MM.1S (cell line): ENCODE measurements around the gene CSNK2A3.

Experiments used
- DNase-seq: peaks from one replicate; pipeline ENCODE4 v3.0.0-alpha.2; 2015
- H2AFZ ChIP-seq: fragments of 300-600 bp; sonication (generic); 2 replicates; pipeline ENCODE4 v1.6.0; 2016; ENCODE audit warnings: antibody characterized with exemption, low read length
- H3F3A ChIP-seq: fragments of 300-600 bp; sonication (generic); 2 replicates; pipeline ENCODE4 v1.6.1; 2016; ENCODE audit warnings: mild to moderate bottlenecking, antibody characterized with exemption, low read length, moderate library complexity, mixed read lengths; ENCODE audit not compliant: insufficient read depth
- H3K27ac ChIP-seq: fragments of 300-600 bp; sonication (generic); 2 replicates; pipeline ENCODE4 v1.5.1; 2016; ENCODE audit warnings: mild to moderate bottlenecking, low read length
- H3K27me3 ChIP-seq: fragments of 300-600 bp; sonication (generic); replicated peaks from 2 replicates; pipeline ENCODE4 v1.6.0; 2016; ENCODE audit warnings: low read length; ENCODE audit not compliant: insufficient read depth
- H3K36me3 ChIP-seq: fragments of 300-600 bp; sonication (generic); replicated peaks from 2 replicates; pipeline ENCODE4 v1.6.1; 2016; ENCODE audit warnings: mild to moderate bottlenecking, low read length, mixed read lengths; ENCODE audit not compliant: insufficient read depth
- H3K4me1 ChIP-seq: fragments of 300-600 bp; sonication (generic); 2 replicates; pipeline ENCODE4 v1.6.1; 2016; ENCODE audit warnings: low read length, mixed read lengths
- H3K4me2 ChIP-seq: fragments of 300-600 bp; sonication (generic); 2 replicates; pipeline ENCODE4 v1.6.0; 2016; ENCODE audit warnings: low read depth, low read length
- H3K4me3 ChIP-seq: fragments of 300-600 bp; sonication (generic); 2 replicates; pipeline ENCODE4 v1.5.1; 2016; ENCODE audit warnings: low read length, mixed read lengths
- H3K79me2 ChIP-seq: fragments of 300-600 bp; sonication (generic); 2 replicates; pipeline ENCODE4 v1.6.1; 2016; ENCODE audit warnings: mixed run types, low read length, mixed read lengths
- H3K9ac ChIP-seq: fragments of 300-600 bp; sonication (generic); 2 replicates; pipeline ENCODE4 v1.6.1; 2016; ENCODE audit warnings: low read length, mixed read lengths
- H3K9me2 ChIP-seq: fragments of 300-600 bp; sonication (generic); replicated peaks from 2 replicates; pipeline ENCODE4 v1.6.1; 2016; ENCODE audit warnings: mild to moderate bottlenecking, low read length, mixed read lengths; ENCODE audit not compliant: insufficient read depth
- H3K9me3 ChIP-seq: fragments of 300-600 bp; sonication (generic); replicated peaks from 2 replicates; pipeline ENCODE4 v1.6.1; 2016; ENCODE audit warnings: mild to moderate bottlenecking, low read length, mixed read lengths; ENCODE audit not compliant: insufficient read depth
- H4K20me1 ChIP-seq: fragments of 300-600 bp; sonication (generic); 2 replicates; pipeline ENCODE4 v1.6.1; 2016; ENCODE audit warnings: mild to moderate bottlenecking, low read length, moderate library complexity, mixed read lengths; ENCODE audit not compliant: insufficient read depth
- EZH2 ChIP-seq: fragments of 300-600 bp; sonication (generic); optimal IDR thresholded peaks from 2 replicates; pipeline ENCODE3; 2017; ENCODE audit warnings: low read depth, mild to moderate bottlenecking, antibody characterized with exemption, low read length, mixed read lengths
- EZH2phosphoT487 ChIP-seq: fragments of 300-600 bp; sonication (generic); IDR thresholded peaks from 2 replicates; pipeline ENCODE4 v1.6.1; 2018; ENCODE audit warnings: antibody characterized with exemption, low read length
- TF ChIP-seq, protein P1 (sequence below): fragments of 300-600 bp; sonication (generic); IDR thresholded peaks from 2 replicates; pipeline ENCODE4 v1.5.1; 2016; ENCODE audit warnings: antibody characterized with exemption, low read length, mixed read lengths

The CSNK2A3 gene

DNA sequence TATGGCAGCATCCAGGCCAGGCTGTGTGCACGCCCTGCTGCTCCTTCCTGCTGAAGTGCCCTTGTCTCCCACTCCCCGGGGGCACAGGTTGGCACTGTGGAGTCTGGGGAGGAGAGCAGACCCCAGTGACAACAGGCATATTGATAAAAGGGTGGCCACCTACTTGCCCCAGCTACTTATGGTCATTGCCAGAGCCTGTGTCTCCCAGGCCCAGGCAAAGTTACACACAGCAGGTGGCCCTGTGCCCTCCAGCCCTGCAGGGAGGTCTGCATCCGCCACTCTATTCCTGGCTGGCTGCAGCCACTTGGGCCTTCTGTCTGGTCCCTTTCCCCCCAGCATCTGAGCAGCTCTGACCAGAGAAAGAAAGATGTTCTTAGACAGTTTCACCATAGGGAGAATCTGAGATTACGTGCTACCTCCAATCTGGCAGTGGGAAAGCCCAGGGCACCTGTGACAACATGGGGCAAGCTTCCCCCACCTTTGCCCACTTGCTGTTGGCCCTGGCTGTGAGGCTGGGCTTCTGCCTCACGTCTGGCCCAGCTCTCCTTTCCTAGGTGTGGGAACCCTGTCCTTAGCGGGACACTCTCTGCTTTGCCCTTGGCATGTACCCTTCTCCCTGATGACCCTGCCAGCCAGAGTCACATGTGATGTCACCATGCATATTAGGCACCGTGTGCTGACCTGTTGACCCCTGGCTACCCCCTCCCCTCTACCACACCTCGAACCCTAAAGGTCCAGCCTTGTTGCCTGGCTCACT is 25.3 kb upstream of the CSNK2A3 start:
- Histone ChIP-seq H3K4me1 (no peaks in the 10 kb centered on the region), H3K36me3 (no peaks in the 10 kb centered on the region), H3K27me3 (no peaks in the 10 kb centered on the region), H3K79me2 (no peaks in the 10 kb centered on the region), H4K20me1 (no peaks in the 10 kb centered on the region), H3F3A (no peaks in the 10 kb centered on the region), H3K4me2 (no peak overlapping the region), H3K9me2 (no peaks in the 10 kb centered on the region), H3K27ac (no peak overlapping the region), H2AFZ (no peak overlapping the region), H3K9me3 (no peaks in the 10 kb centered on the region), H3K9ac (no peak overlapping the region), H3K4me3 (no peak overlapping the region)
- no peak for DNase-seq
- TF ChIP-seq, protein P1, sequence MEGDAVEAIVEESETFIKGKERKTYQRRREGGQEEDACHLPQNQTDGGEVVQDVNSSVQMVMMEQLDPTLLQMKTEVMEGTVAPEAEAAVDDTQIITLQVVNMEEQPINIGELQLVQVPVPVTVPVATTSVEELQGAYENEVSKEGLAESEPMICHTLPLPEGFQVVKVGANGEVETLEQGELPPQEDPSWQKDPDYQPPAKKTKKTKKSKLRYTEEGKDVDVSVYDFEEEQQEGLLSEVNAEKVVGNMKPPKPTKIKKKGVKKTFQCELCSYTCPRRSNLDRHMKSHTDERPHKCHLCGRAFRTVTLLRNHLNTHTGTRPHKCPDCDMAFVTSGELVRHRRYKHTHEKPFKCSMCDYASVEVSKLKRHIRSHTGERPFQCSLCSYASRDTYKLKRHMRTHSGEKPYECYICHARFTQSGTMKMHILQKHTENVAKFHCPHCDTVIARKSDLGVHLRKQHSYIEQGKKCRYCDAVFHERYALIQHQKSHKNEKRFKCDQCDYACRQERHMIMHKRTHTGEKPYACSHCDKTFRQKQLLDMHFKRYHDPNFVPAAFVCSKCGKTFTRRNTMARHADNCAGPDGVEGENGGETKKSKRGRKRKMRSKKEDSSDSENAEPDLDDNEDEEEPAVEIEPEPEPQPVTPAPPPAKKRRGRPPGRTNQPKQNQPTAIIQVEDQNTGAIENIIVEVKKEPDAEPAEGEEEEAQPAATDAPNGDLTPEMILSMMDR: no peak
- TF ChIP-seq EZH2phosphoT487 (no peak), EZH2 (no peak)

DNA sequence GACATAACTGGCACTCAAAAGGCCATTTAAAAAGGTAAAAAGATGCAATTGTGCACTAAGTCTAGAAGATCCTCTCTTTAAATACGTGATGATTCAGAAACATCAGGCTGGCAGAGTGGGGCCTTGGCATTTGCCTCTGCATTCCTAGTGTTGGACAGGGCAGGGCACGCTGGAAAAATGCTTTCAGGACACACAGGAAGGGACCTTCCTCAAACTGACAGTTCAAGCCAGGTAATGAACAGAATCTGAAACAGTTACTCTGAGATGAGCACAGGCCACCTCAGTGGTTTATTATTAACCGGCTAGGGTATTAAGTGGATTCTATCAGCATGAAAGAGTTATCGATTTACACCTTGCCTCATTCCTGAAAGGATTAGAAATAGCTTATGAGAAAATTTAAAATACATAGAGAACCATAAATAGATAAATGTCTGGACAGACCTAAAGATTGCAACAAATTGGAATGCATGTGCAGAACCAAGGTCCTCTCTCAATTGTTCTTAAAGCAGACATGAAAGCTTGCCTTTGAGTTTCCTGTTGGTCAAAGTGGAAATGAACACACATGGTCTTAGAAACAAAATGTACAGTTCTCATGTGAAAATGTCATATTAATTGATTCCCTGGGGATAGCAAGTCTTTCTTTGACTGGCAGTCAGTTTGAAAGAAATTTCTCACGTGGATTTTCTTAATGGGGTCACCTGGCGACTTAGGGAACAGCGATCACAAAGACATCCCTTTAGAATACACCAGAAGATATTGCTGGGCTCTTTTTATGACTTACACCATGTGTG is 21.5 kb upstream of the CSNK2A3 start:
- Histone ChIP-seq H3K79me2 (no peaks in the 10 kb centered on the region), H3K27me3 (no peaks in the 10 kb centered on the region), H3K9ac (no peak overlapping the region), H3F3A (no peaks in the 10 kb centered on the region), H3K9me3 (no peaks in the 10 kb centered on the region), H2AFZ (no peak overlapping the region), H3K36me3 (no peaks in the 10 kb centered on the region), H3K4me1 (no peaks in the 10 kb centered on the region), H4K20me1 (no peaks in the 10 kb centered on the region), H3K27ac (no peak overlapping the region), H3K4me2 (no peak overlapping the region), H3K4me3 (no peak overlapping the region), H3K9me2 (no peaks in the 10 kb centered on the region)
- DNase-seq: no peak
- TF ChIP-seq, protein P1: no peak
- no peak for TF ChIP-seq EZH2phosphoT487
- no peak for TF ChIP-seq EZH2

DNA sequence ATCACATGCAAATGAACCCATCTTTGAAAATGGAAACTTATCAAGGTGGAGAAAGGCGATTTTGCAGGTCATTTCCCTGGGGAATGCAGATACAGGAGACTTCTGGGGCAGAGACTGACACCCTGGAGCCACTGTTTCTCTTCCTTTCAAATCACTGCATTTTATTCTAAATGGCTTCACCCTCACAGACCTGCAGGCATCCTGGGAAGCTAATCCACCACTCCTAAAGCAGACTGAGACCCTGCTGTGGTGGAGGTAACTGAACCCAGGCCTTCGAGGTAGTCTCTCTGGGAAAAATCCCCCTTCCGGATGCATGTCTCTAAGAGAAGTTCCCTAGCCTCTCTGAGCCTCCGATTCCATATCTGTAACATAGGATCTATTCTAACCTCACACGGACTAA is 20.9 kb upstream of the CSNK2A3 start:
- Histone ChIP-seq H3K9ac (no peak overlapping the region), H3K9me2 (no peaks in the 10 kb centered on the region), H3K36me3 (no peaks in the 10 kb centered on the region), H3K79me2 (no peaks in the 10 kb centered on the region), H3K27me3 (no peaks in the 10 kb centered on the region), H3K4me1 (no peaks in the 10 kb centered on the region), H3F3A (no peaks in the 10 kb centered on the region), H3K27ac (no peak overlapping the region), H3K9me3 (no peaks in the 10 kb centered on the region), H2AFZ (no peak overlapping the region), H3K4me2 (no peak overlapping the region), H4K20me1 (no peaks in the 10 kb centered on the region), H3K4me3 (no peak overlapping the region)
- no peak for DNase-seq
- TF ChIP-seq EZH2phosphoT487 (no peak), EZH2 (no peak)

DNA sequence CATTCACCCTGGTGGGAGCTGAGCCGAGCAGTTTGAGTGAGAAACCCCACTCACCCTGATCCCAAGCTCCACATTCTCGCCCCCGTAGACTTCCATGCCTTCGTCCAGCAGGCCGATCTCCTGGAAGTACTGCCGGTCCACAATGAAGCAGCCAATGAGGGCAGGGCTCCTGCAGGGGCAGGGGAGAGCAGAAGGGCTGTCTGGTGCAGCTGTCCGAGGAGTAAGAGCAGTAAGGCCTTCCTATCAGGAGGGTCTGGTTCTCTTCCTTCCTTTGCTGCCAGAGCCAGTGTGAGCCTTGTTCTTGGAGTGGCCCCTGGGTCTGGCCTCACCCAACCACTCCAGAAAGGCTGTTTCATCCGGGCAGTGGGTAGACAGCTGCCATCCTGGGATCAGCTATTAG is 19.4 kb upstream of the CSNK2A3 start:
- H3K4me2 ChIP-seq: no peak overlapping the region
- H3K4me3 ChIP-seq: no peak overlapping the region
- no peak for DNase-seq
- H3K79me2 ChIP-seq: no peaks in the 10 kb centered on the region
- H3K4me1 ChIP-seq: no peaks in the 10 kb centered on the region
- no peaks in the 10 kb centered on the region for H3F3A ChIP-seq
- H2AFZ ChIP-seq: no peak overlapping the region
- no peaks in the 10 kb centered on the region for H3K9me3 ChIP-seq
- H4K20me1 ChIP-seq: no peaks in the 10 kb centered on the region
- no peak overlapping the region for H3K27ac ChIP-seq
- no peak overlapping the region for H3K9ac ChIP-seq
- no peaks in the 10 kb centered on the region for H3K27me3 ChIP-seq
- no peak for TF ChIP-seq EZH2phosphoT487
- TF ChIP-seq EZH2: no peak
- TF ChIP-seq, protein P1: no peak
- H3K36me3 ChIP-seq: no peaks in the 10 kb centered on the region
- no peaks in the 10 kb centered on the region for H3K9me2 ChIP-seq
